AG04450 (cell line): ENCODE data around the gene KIF23. TPM values are rescaled to one million over a fixed set of nuclear protein-coding genes. Genes with fewer than 3 reads are reported as not detected.

ENCODE experiments used
- CTCF ChIA-PET: fragments of 300-600, 350-600 bp; formaldehyde crosslinking; extraction: SDS; loops from one replicate; lab custom pipeline; 2022; ENCODE audit warnings: antibody characterized with exemption, inconsistent platforms; lab: Charles Lee
- POLR2A ChIA-PET: fragments of 350-600 bp; formaldehyde crosslinking; extraction: SDS; loops from one replicate; lab custom pipeline; 2021; ENCODE audit warnings: antibody characterized with exemption, inconsistent platforms; lab: Yijun Ruan, JAX
- DNase-seq: peaks from one replicate; pipeline ENCODE4 v3.0.0-alpha.2; 2011; ENCODE audit warnings: low read depth, low spot score
- H3K27ac ChIP-seq: one replicate; pipeline ENCODE4 v1.5.1; 2012; ENCODE audit warnings: low read depth, low read length, control low read depth
- H3K27me3 ChIP-seq: one replicate; pipeline ENCODE4 v1.6.0; 2012; ENCODE audit warnings: low read length; ENCODE audit not compliant: control insufficient read depth, insufficient read depth
- H3K4me3 ChIP-seq: 2 replicates; pipeline ENCODE4 v1.5.1; 2011; ENCODE audit warnings: mild to moderate bottlenecking, low read depth, low read length, control low read depth
- H3K9me3 ChIP-seq: 2 replicates; pipeline ENCODE4 v1.5.1; 2012; ENCODE audit warnings: low read length; ENCODE audit not compliant: control insufficient read depth, insufficient read depth
- polyA plus RNA-seq: library from polyadenylated mRNA; depleted of rRNA; stranded (reverse); fragments of >200 nt; gene quantifications from 2 replicates; pipeline ENCODE4 v1.2.3, GENCODE V29; 2011
- TF ChIP-seq, protein P1 (sequence below): IDR thresholded peaks from 2 replicates; pipeline ENCODE4 v1.5.1; 2011; ENCODE audit warnings: low read depth, low read length, control low read depth, inconsistent platforms

KIF23 gene
- polyA plus RNA-seq, 1 experiment = 20.0 TPM

DNA sequence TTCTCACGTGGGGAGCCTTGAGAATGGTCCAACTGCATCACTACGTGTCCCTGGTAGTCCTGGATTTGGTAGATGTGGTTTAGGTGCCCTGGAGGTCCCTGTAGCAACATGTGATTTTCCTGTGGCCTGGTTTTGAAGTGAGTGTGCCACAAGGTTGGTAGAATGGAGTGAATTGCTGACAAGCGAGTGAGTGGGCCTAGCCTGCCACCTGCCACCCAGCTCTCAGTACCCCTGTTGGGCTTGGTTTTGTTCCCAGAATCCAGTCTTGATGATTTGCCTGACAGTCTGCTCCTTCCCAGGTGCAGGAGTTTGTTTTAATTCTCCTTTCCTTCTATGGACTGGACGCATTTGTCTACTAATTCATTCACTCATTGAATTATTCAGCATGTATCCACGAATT, 57.9 kb downstream of the KIF23 start:
- TF ChIP-seq, protein P1, sequence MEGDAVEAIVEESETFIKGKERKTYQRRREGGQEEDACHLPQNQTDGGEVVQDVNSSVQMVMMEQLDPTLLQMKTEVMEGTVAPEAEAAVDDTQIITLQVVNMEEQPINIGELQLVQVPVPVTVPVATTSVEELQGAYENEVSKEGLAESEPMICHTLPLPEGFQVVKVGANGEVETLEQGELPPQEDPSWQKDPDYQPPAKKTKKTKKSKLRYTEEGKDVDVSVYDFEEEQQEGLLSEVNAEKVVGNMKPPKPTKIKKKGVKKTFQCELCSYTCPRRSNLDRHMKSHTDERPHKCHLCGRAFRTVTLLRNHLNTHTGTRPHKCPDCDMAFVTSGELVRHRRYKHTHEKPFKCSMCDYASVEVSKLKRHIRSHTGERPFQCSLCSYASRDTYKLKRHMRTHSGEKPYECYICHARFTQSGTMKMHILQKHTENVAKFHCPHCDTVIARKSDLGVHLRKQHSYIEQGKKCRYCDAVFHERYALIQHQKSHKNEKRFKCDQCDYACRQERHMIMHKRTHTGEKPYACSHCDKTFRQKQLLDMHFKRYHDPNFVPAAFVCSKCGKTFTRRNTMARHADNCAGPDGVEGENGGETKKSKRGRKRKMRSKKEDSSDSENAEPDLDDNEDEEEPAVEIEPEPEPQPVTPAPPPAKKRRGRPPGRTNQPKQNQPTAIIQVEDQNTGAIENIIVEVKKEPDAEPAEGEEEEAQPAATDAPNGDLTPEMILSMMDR = no peak
- Histone ChIP-seq H3K27me3 (no peaks in the 10 kb centered on the region), H3K27ac (no peak overlapping the region), H3K4me3 (no peak overlapping the region), H3K9me3 (no peaks in the 10 kb centered on the region; the same call in 1 of the 2 replicates)
- DNase-seq = no peak
- ChIA-PET CTCF (interaction anchor here (4.6 kb wide), 1 partner anchor 10 kb away, joined by 22 read pairs; no protein-coding TSS in a partner anchor), POLR2A (interaction anchor here (0.6 kb wide), 1 partner anchor 1111 kb away, joined by 3 read pairs; no protein-coding TSS in a partner anchor)

DNA sequence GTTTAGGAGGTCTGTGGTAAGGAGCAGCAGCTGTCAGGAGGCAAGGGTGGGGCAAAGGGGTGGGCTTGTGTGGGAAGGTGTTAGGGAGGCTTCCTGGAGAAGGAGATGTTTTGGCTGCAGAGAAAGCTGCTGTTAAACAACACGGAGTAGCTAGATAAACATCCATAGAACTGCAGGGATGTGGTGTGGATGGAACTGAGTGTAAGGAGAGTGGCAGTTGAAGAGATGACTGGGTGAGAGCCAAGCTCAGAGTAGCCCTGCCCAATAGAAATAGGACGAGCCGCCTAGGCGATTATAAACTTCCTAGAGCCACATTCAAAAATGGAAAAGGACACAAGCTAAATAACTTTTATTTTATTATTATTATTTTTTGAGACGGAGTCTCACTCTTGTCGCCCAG, 58.4 kb downstream of the KIF23 start:
- TF ChIP-seq, protein P1 = no peak
- no peak overlapping the region for H3K4me3 ChIP-seq
- H3K27me3 ChIP-seq = no peaks in the 10 kb centered on the region
- ChIA-PET CTCF (interaction anchor here (4.6 kb wide), 1 partner anchor 10 kb away, joined by 22 read pairs; no protein-coding TSS in a partner anchor), POLR2A (no interaction called here)
- H3K27ac ChIP-seq = no peak overlapping the region
- no peak for DNase-seq
- H3K9me3 ChIP-seq = no peaks in the 10 kb centered on the region; the same call in 1 of the 2 replicates

DNA sequence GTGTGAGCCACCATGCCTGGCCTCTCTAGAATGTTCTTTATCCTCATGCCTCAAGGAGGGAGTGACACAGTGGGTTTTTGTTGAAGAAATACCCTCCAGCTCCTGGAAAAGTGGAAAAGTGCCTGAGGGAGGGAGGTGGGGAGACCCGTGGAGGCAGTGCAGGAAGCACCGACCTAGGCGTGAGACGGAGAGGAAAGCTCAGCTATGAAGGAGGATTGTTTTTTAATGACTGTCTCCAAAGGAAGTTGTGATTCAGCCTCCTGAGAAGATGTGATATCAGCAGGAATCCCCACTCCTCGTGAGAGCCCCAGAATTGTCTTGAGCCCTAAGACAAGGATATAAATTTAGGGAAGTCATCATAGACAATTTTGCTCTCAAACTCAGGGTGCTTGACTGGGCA, 60.1 kb downstream of the KIF23 start:
- Histone ChIP-seq H3K4me3 (no peak overlapping the region), H3K27ac (no peak overlapping the region), H3K27me3 (peaks cover 6% of the 10 kb centered on the region), H3K9me3 (no peaks in the 10 kb centered on the region)
- TF ChIP-seq, protein P1 = no peak
- ChIA-PET CTCF (interaction anchor here (0.9 to 4.6 kb wide), 2 partner anchors 12 to 416 kb away, joined by 3 to 22 read pairs; no protein-coding TSS in a partner anchor), POLR2A (no interaction called here)
- no peak for DNase-seq

DNA sequence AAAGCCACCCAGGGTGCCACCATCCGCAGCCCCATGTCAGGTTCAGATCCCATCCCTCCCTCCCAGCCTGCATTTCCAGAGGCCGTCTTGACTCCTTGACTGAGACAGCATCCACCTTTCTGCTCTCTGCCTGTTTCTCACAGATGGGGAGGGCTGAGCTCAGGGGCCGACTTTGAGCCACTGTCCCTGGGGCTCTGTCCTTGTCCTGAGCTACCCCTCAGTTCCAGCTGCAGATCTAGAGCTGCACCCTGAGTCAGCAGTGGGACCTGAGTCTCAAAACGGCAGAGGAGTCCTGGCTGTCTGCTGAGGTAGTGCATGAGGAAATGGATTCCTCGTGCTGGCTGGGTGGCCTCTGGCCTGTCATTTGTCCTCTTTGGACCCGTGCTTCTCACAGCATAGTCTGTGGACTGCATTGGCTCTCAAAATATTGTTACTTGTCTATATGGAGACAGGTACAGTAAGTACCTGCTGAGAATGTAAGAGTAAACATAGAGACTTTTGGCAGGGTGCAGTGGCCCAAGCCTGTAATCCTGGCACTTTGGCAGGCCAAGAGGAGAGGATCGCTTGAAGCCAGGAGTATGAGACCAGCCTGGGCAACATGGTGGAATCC, 60.8 kb downstream of the KIF23 start:
- no peak overlapping the region for H3K4me3 ChIP-seq
- no peak for DNase-seq
- TF ChIP-seq, protein P1 = peak; percentile 40
- no peak overlapping the region for H3K27ac ChIP-seq
- ChIA-PET CTCF (interaction anchor here (0.6 to 4.6 kb wide), 9 partner anchors 7 to 1359 kb away, joined by 3 to 22 read pairs (median 3); no protein-coding TSS in a partner anchor), POLR2A (interaction anchor here (0.7 to 0.9 kb wide), 2 partner anchors 623 to 923 kb away, joined by 3 to 4 read pairs; no protein-coding TSS in a partner anchor)
- peaks cover 10% of the 10 kb centered on the region for H3K27me3 ChIP-seq
- no peaks in the 10 kb centered on the region; the same call in 1 of the 2 replicates for H3K9me3 ChIP-seq

DNA sequence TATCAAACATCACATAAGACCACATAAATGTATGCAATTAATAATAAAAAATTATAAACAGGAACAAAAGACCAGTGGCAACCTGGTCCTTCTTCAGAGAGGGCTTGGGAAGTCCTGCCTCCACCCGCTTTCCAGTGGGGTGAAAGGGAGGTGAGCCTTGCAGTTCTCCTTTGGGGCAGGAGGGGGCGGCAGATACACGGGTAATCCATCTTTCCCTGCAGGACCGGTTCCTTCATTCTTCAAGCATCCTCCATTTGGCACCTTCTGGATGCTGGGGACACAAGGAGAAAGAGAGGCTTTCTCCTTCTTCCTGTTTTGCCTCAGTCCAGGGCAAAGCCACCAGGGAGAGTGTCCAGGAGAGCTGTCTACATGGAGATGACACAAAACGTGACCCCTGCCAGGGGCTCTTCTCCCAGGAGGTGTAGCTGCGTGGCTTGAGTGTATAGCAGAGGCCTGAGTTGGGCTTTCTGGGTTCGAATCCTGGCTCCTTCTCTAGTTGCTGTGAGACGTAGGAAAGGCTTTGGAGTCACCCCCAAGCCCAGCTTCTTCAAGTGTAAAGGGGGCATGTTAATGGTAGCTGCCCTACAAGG, 61.7 kb downstream of the KIF23 start:
- ChIA-PET CTCF (interaction anchor here (0.7 to 4.6 kb wide), 16 partner anchors 8 to 1358 kb away, joined by 3 to 22 read pairs (median 3); no protein-coding TSS in a partner anchor), POLR2A (interaction anchor here (0.7 kb wide), 1 partner anchor 922 kb away, joined by 3 read pairs; no protein-coding TSS in a partner anchor)
- no peak for DNase-seq
- Histone ChIP-seq H3K4me3 (no peak overlapping the region), H3K27me3 (peaks cover 14% of the 10 kb centered on the region), H3K9me3 (no peaks in the 10 kb centered on the region; the same call in 1 of the 2 replicates), H3K27ac (no peak overlapping the region)
- TF ChIP-seq, protein P1 = peak; percentile 99
